Stimulated activated CD8-positive, alpha-beta memory T cell treated with anti-CD3 and anti-CD28 coated beads, Interleukin-4, amount 100 ng/mL, for 1 hour (primary cell): ENCODE measurements around the gene KCTD19.

Source experiments
- DNase-seq, 2 donors: peaks; one replicate each; pipeline ENCODE4 v3.0.0-alpha.2; 2020; ENCODE audit warnings: low read depth in 2 of 2, low spot score in 1 of 2

KCTD19 gene

GRCh38 chr16:67283826-67284555 lies 42.5 kb downstream of the KCTD19 start:
- no peak for DNase-seq

DNA sequence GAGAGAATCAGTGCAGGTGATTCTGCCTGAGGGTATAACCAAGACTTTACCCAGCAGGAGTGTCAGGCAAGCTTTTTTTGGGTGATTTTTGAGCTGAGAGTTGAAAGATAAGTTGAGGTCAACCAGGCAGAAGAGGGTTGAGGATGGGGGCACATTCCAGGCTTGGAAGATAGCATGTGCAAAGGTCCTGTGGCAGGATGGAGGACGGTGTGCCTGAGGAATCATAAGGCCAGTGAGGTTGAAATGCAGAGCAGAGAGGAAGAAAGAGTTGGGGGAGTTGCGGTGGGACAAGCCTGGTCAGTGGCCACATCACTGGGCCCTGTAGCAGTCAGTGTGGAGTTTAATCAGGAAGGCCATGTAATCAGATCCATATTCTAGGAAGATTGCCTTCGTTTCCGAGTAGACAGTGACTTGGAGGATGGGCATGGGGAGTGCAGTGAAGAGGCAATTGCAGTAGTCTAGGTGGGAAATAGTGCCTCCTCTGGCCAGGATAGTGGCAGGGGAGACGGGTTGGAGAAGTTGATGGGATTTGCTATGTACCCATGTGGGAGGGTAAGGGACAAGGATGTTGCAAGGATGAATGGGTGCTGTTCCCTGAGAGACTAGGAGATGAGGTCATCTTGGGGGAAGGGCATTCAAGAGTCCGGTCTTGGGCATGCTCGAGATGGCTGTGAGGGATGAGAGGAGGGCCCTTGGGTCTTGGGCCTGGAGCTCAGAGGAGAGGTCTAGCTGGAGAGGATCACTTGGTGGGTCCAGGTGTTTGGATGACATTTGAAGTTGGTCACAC lies 43.3 kb downstream of the KCTD19 start:
- no peak for DNase-seq

DNA sequence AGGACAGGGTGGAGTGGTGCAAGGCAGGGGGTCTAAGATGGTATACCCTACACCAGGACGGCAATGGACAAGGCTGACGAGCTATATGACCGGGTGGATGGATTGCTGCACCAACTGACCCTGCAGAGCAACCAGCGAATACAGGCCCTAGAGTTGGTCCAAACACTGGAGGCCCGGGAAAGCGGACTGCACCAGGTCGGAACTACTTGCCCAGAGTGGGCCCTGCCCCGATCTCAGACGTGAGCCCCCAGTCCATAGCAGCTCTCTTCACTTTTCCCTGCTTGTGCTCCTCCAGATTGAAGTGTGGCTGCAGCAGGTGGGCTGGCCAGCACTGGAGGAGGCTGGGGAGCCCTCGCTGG lies 44.1 kb downstream of the KCTD19 start:
- no peak for DNase-seq

GRCh38 chr16:67281536-67282446 lies 44.8 kb downstream of the KCTD19 start:
- DNase-seq, result no peak

DNA sequence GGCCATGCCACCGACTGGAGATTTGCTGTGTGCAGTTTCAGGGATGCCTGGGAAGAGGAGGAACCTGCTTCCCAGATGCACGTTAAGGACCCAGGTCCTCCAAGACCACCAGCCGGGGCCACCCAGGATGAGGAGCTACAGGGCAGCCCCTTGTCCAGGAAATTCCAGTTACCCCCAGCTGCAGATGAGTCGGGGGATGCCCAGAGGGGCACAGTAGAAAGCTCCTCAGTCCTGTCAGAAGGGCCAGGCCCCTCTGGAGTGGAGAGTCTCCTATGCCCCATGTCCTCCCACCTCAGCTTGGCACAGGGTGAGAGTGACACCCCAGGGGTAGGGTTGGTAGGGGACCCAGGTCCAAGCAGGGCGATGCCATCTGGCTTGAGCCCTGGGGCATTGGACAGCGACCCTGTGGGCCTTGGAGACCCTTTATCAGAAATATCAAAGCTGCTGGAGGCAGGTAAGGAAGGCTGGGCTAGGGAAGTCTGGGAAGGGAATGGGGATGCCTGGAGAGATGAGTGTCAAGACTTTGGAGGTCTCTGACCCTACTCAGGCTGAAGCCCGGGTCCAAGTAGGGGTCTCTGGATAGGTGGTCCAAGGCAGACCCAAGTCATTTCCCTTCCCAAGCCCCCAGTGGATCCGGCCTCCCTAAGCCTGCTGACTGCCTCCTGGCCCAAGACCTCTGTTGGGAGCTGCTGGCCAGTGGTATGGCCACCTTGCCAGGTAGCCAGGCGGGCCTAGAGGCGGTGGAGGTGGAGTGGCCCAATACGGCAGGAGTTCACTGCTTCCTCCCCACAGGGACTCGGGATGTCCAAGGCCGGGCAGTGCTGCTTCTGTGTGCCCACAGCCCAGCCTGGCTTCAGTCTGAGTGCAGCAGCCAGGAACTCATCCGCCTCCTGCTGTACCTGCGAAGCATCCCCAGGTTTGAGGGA lies 46.2 kb downstream of the KCTD19 start:
- no peak for DNase-seq

DNA sequence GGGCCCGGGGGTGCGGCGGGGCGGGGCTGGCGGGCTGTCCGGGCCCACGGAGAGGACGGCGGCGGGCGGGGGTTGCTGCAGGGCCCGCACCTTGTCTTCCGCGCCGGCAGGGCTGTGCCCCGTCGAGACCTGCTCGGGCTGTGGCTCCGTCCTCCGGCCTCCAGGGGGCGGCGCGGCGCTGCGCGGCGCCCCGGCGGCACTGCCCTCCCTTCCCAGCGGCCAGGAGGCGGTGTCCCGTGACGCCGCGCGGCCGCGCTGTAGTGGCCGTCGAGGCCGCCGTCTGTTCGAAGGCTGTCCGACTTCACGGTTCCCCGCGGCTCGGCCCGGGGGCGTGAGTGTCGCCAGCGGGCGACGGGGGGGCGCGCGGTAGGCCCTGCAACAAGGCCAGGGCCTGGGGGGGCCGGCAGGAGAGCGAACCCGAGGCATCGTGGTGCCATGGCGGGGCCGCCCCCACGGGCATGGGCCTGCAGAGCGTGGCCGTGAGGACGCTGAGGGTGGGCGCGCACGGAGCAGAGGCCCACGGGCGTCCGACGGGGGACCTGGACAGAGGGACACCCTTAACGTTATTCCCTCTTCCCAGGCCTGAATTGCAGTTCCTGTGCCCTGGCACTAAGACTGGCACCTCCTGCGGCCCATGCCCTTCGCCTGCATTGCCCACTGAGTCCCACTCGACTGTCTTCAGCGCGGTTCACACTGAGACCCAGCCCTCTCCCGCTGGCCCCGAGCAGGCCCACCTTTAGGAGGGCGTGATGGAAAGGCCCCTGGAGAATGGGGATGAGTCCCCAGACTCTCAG lies 47.0 kb downstream of the KCTD19 start, which contains the start of gene PLEKHG4:
Gene PLEKHG4 (plus strand): TSS at position 237 of the 794 bp plus-strand sequence. CDS start 513 bp downstream, at position 750.
- DNase-seq, result peak; percentile 35 to 67

DNA sequence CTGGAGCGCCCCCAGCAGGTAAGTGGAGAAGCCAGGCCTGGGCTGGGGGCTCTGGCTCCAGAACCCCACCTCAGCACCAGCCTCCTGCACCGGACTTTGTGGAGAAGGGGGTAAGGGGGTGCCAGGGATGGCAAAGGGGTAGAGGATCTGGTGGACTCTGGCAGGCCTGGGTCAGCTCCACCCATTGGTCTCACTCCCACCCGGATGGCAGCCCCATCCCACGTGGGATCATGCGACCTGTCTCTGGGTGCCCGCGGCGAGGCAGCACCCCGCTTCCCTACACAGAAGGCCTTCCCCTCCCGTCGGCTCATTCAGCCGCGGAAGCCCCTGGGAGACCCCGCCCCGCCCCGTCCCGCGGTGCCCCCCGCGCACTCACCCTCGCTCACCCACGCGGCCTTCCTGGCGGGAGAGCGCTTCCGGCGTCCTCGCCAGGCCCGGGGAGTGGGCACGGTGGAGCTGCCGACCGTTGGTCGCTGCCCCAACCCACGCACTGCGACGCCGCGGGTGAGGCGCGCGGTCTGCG lies 47.7 kb downstream of the KCTD19 start:
- DNase-seq, result peak in 1 of 2 donors; percentile 3

- DNase-seq, result no peak
These were observed 48.4 kb downstream of the KCTD19 start for GRCh38 chr16:67277999-67278772.

GRCh38 chr16:67277294-67277998 lies 49.1 kb downstream of the KCTD19 start:
- no peak for DNase-seq

DNA sequence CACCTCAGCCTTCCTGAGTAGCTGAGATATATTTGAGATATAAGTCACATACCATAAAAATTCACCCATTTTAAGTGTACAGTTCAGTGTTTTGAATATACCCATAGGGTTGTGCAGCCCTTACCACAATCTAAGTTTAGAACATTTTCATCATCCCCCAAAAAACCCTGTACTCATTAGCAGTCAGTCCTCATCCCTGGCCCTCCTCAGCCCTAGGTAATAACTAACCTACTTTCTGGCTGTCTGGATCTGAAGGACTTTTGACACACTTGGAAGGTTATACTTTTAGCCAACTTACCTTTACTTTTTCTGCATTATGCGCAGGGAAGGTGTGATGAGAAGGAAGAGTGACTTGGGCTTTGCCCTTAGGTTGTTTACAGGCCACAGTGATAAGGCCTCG lies 51.2 kb downstream of the KCTD19 start:
- no peak for DNase-seq

DNA sequence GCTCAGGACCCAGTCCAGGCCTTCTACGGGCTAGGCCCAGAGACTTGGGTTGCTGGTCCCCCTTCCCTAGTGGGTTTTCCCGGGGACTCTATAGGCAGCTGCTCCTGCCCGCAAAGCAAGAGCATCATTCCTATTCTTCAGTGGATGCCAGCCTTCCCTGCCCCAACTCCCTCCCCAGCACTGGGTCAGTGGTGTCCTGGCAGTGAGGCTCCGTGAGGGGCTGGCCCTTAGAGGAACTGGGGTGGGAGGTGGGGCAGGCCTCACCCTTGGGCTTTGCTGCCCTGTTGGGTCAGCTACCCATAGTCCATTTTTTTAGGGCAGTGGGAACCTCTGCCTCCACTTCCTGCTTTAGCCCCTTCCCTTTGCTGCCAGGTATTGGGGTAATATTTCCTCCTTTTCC lies 55.1 kb downstream of the KCTD19 start:
- no peak for DNase-seq

- no peak for DNase-seq
These were observed 55.6 kb downstream of the KCTD19 start for GRCh38 chr16:67270931-67271338.

GRCh38 chr16:67269766-67270165 lies 56.8 kb downstream of the KCTD19 start:
- DNase-seq, result no peak

DNA sequence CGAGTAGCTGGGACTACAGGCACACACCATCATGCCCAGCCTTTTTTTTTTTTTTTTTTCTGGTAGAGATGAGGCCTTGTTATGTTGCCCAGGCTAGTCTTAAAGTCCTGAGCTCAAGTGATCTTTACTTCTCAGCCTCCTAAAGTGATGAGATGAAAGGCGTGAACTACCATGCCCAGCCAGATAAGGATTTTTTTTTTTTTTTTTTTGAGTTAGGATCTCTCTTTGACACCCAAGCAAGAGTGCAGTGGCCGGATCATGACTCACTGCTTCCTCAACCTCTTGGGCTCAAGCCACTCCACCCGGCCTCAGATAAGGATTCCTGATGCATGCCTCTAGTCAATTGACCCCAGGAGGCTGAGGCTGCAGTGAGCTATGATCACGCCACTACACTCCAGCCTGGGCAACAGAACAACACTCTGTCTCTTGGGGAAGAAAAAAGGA lies 58.4 kb downstream of the KCTD19 start:
- DNase-seq, result no peak

- DNase-seq, result no peak
These were observed 60.7 kb downstream of the KCTD19 start for GRCh38 chr16:67265834-67266233.

DNA sequence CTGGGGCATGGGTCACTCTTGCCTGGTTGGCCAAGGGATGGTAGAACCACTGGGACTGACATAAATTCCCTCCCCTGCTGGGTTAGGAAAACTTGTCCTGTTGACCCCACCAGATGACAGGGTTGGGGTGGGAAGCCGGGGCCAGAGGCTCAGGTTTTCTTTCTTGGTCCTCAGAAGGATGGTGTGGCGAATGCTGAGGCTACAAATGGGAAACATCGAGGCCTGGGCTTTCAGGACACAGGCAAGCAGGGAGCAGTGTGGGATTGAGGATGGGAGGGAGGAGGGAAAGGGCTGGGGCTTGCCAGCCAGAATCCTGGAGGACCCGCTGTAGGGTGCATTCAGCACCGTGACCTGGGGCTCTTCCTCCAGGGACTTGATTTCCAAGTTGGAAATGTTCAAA lies 61.7 kb downstream of the KCTD19 start:
- no peak for DNase-seq

- no peak for DNase-seq
These were observed 62.3 kb downstream of the KCTD19 start for GRCh38 chr16:67264277-67264676.

DNA sequence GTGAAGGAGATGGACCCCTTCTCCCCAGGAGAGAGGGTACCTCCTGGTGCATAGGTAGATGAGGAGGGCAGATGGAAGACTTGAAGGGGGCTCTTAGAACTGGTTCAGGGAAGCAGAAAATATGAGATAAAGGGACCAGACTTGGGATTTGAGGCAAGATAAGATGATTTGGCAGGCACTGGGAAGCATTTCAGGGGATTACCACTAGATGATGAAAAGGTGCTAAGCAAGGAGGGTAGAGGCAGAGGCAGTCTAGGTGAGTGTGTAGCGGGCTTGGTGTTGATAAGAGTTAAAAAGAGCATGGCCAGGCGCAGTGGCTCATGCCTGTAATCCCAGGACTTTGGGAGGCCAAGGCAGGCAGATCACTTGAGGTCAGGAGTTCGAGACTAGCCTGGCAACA lies 63.3 kb downstream of the KCTD19 start:
- no peak for DNase-seq
